Glutamatergic neuron (in vitro differentiated cells): ENCODE results near the gene MINK1. TPM values are rescaled to one million over a fixed set of nuclear protein-coding genes. Genes with fewer than 3 reads are reported as not detected.

Experiments used
- DNase-seq: peaks from one replicate; pipeline ENCODE4 v3.0.0; 2022
- H3K27ac Mint-ChIP-seq: one replicate; pipeline ENCODE4 v1.8.0; 2020; ENCODE audit warnings: mild to moderate bottlenecking, mixed read lengths, inconsistent platforms; ENCODE audit not compliant: unreplicated experiment
- H3K27me3 Mint-ChIP-seq: one replicate; pipeline ENCODE4 v1.8.0; 2020; ENCODE audit warnings: mild to moderate bottlenecking, moderate library complexity, mixed read lengths, inconsistent platforms; ENCODE audit not compliant: unreplicated experiment
- H3K36me3 Mint-ChIP-seq: one replicate; pipeline ENCODE4 v1.8.0; 2020; ENCODE audit warnings: mild to moderate bottlenecking, mixed read lengths, inconsistent platforms; ENCODE audit not compliant: unreplicated experiment
- H3K4me1 Mint-ChIP-seq: one replicate; pipeline ENCODE4 v1.8.0; 2020; ENCODE audit warnings: mild to moderate bottlenecking, low read depth, mixed read lengths, inconsistent platforms; ENCODE audit not compliant: unreplicated experiment
- H3K4me3 Mint-ChIP-seq: one replicate; pipeline ENCODE4 v1.8.0; 2020; ENCODE audit warnings: mild to moderate bottlenecking, mixed read lengths, inconsistent platforms; ENCODE audit not compliant: unreplicated experiment
- H3K9me3 Mint-ChIP-seq: one replicate; pipeline ENCODE4 v1.8.0; 2020; ENCODE audit warnings: mild to moderate bottlenecking, moderate library complexity, mixed read lengths, inconsistent platforms; ENCODE audit not compliant: unreplicated experiment
- CTCF ChIP-seq: fragments of 200-600 bp; sonication (generic); IDR thresholded peaks from one replicate; pipeline ENCODE4 v1.5.0; 2021; ENCODE audit not compliant: partially characterized antibody, unreplicated experiment
- total RNA-seq: library from RNA; stranded (reverse); fragmentation: NEBNext Ultra II Directional; extraction: Animal tissue kit (Norgen Biotek cat#: 25700); gene quantifications from one replicate; pipeline ENCODE4 v1.2.1, GENCODE V29; 2021; ENCODE audit not compliant: unreplicated experiment

Gene MINK1
- total RNA-seq, 1 donor from 2014 or later: 130 TPM

GRCh38 chr17:4945944-4946280 is 112.8 kb downstream of the MINK1 start:
- peak overlapping the region; percentile 95 for H3K4me3 Mint-ChIP-seq
- no peak for TF ChIP-seq CTCF
- H3K4me1 Mint-ChIP-seq: peaks cover 23% of the 10 kb centered on the region
- H3K27me3 Mint-ChIP-seq: peaks cover 8% of the 10 kb centered on the region
- H3K27ac Mint-ChIP-seq: peak overlapping the region; percentile 91
- peaks cover 5% of the 10 kb centered on the region for H3K36me3 Mint-ChIP-seq
- H3K9me3 Mint-ChIP-seq: peaks cover 4% of the 10 kb centered on the region
- no peak for DNase-seq

- peak overlapping the region; percentile 95 for H3K4me3 Mint-ChIP-seq
- DNase-seq: no peak
- H3K4me1 Mint-ChIP-seq: peaks cover 24% of the 10 kb centered on the region
- peaks cover 5% of the 10 kb centered on the region for H3K36me3 Mint-ChIP-seq
- peak overlapping the region; percentile 91 for H3K27ac Mint-ChIP-seq
- H3K27me3 Mint-ChIP-seq: peaks cover 3% of the 10 kb centered on the region
- TF ChIP-seq CTCF: no peak
- peaks cover 8% of the 10 kb centered on the region for H3K9me3 Mint-ChIP-seq
These were observed 113.3 kb downstream of the MINK1 start for GRCh38 chr17:4946312-4946976.

- no peak for DNase-seq
- no peak for TF ChIP-seq CTCF
- Mint-ChIP-seq H3K4me1 (peaks cover 26% of the 10 kb centered on the region), H3K27ac (peak overlapping the region; percentile 68), H3K4me3 (peak overlapping the region; percentile 95), H3K36me3 (peaks cover 5% of the 10 kb centered on the region), H3K27me3 (peaks cover 3% of the 10 kb centered on the region), H3K9me3 (peaks cover 8% of the 10 kb centered on the region)
These were observed 113.9 kb downstream of the MINK1 start for GRCh38 chr17:4947010-4947410.

Other genes with a start within 250 kb of the MINK1 start
- 22.0 TPM for gene SMTNL2, start 248.8 kb upstream of the MINK1 start, total RNA-seq
- not detected for gene ALOX15, start 191.7 kb upstream of the MINK1 start, total RNA-seq
- 63.7 TPM for gene PELP1, start 129.2 kb upstream of the MINK1 start, total RNA-seq
- gene ARRB2, start 122.7 kb upstream of the MINK1 start, total RNA-seq: 106 TPM
- gene MED11, start 101.9 kb upstream of the MINK1 start, total RNA-seq: 12.5 TPM
- not detected for gene ZMYND15, start 93.5 kb upstream of the MINK1 start, total RNA-seq
- gene CXCL16, start 93.4 kb upstream of the MINK1 start, total RNA-seq: not detected
- gene TM4SF5, start 61.5 kb upstream of the MINK1 start, total RNA-seq: not detected
- gene VMO1, start 47.0 kb upstream of the MINK1 start, total RNA-seq: 2.5 TPM
- gene GLTPD2, start 44.4 kb upstream of the MINK1 start, total RNA-seq: not detected
- 128 TPM for gene PSMB6, start 37.2 kb upstream of the MINK1 start, total RNA-seq
- gene PLD2, start 26.2 kb upstream of the MINK1 start, total RNA-seq: 61.4 TPM
- gene C17orf107, start 66.2 kb downstream of the MINK1 start, total RNA-seq: 11.1 TPM
- gene CHRNE, start 69.8 kb downstream of the MINK1 start, total RNA-seq: 0.69 TPM
- gene GP1BA, start 98.9 kb downstream of the MINK1 start, total RNA-seq: 0.47 TPM
- 72.2 TPM for gene SLC25A11, start 106.7 kb downstream of the MINK1 start, total RNA-seq
- gene RNF167, start 106.9 kb downstream of the MINK1 start, total RNA-seq: 96.1 TPM
- gene PFN1, start 115.2 kb downstream of the MINK1 start, total RNA-seq: 356 TPM
- 62.1 TPM for gene ENO3, start 117.8 kb downstream of the MINK1 start, total RNA-seq
- 69.6 TPM for gene SPAG7, start 134.5 kb downstream of the MINK1 start, total RNA-seq
- gene CAMTA2, start 154.3 kb downstream of the MINK1 start, total RNA-seq: 61.4 TPM
- gene INCA1, start 164.2 kb downstream of the MINK1 start, total RNA-seq: 0.44 TPM
- 5.6 TPM for gene KIF1C, start 164.6 kb downstream of the MINK1 start, total RNA-seq
- gene SLC52A1, start 202.1 kb downstream of the MINK1 start, total RNA-seq: not detected
- gene ZFP3, start 245.1 kb downstream of the MINK1 start, total RNA-seq: 4.9 TPM